ENCODE results near the gene UBAC2. TPM values are rescaled to one million over a fixed set of nuclear protein-coding genes. Genes with fewer than 3 reads are reported as not detected.

The UBAC2 gene
- total RNA-seq, 1 donor from 2014 or later: 87.7 TPM

DNA sequence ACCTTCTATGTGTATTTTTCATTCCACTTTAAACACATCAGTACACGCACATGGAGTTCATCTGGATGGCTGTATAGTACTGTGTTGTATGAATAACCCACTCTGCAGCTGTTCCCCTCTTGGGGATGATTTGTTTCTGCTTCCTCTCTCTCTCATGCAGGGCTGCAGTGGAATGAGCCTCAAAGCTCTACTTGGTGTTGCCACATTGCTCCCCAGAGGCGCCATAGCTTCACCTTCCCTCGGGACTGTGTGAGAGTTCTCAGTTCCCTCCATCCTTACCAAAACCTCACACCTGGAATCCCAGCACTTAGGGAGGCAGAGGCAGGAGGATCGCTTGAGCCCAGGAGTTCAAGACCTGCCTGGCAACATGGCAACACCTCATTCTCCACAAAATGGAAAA lies 134.9 kb downstream of the UBAC2 start:
- H3K9ac ChIP-seq: no peak overlapping the region
- no peak for DNase-seq (ENCODE audit: low spot score)
- Mint-ChIP-seq H3K4me3 (no peak overlapping the region), H3K9me3 (no peaks in the 10 kb centered on the region), H3K27me3 (ENCODE audit: insufficient read depth, low read depth) (peaks cover 4% of the 10 kb centered on the region), H3K4me1 (peaks cover 3% of the 10 kb centered on the region), H3K36me3 (peaks cover under 1% of the 10 kb centered on the region), H3K27ac (no peak overlapping the region)
- H3K27ac ChIP-seq: no peak overlapping the region
- no peak overlapping the region for H3K4me3 ChIP-seq
- H3K36me3 ChIP-seq: peaks cover under 1% of the 10 kb centered on the region
- H4K20me1 ChIP-seq (ENCODE audit: low read depth): no peaks in the 10 kb centered on the region
- H3K79me2 ChIP-seq (ENCODE audit: low read depth): no peaks in the 10 kb centered on the region
- no peak overlapping the region for H3K4me2 ChIP-seq
- TF ChIP-seq, protein P1, sequence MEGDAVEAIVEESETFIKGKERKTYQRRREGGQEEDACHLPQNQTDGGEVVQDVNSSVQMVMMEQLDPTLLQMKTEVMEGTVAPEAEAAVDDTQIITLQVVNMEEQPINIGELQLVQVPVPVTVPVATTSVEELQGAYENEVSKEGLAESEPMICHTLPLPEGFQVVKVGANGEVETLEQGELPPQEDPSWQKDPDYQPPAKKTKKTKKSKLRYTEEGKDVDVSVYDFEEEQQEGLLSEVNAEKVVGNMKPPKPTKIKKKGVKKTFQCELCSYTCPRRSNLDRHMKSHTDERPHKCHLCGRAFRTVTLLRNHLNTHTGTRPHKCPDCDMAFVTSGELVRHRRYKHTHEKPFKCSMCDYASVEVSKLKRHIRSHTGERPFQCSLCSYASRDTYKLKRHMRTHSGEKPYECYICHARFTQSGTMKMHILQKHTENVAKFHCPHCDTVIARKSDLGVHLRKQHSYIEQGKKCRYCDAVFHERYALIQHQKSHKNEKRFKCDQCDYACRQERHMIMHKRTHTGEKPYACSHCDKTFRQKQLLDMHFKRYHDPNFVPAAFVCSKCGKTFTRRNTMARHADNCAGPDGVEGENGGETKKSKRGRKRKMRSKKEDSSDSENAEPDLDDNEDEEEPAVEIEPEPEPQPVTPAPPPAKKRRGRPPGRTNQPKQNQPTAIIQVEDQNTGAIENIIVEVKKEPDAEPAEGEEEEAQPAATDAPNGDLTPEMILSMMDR (IDR thresholded peaks at IDR 0.05): no peak
- TF ChIP-seq EZH2 (IDR thresholded peaks at IDR 0.05): no peak
- no peak for TF ChIP-seq EZH2phosphoT487 (IDR thresholded peaks at IDR 0.05)
- no peaks in the 10 kb centered on the region for H3K4me1 ChIP-seq
- no peaks in the 10 kb centered on the region for H3F3A ChIP-seq (ENCODE audit: low read depth)
- H3K9me3 ChIP-seq (ENCODE audit: low read depth): no peaks in the 10 kb centered on the region
- no peaks in the 10 kb centered on the region for H3K27me3 ChIP-seq
- no peak overlapping the region for H2AFZ ChIP-seq (replicated peaks)

DNA sequence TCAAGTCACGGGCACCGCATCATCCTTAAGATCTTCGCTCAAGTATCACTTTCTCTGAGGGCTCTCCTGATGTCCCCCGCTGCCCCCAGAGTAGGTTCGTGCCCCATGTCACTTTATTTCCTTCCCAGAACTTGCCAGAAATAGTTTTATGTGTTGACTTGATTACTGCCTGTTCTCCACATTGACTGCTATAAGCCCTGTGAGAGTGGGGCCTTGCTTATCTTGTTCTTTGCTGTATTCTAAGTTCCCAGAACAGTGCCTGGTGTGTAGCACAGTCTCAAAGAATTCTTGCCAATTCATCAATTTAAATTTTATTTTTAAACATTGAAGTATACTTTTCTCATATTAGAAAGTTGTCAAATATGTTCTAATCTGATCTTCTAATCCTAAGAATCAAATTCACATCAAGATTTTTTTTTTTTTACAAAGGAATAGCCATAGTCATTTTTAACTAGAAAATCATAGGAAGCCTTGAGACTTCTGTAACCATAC lies 138.6 kb downstream of the UBAC2 start:
- no peaks in the 10 kb centered on the region for H3K9me3 Mint-ChIP-seq
- H3K27ac Mint-ChIP-seq: no peak overlapping the region
- Histone ChIP-seq H3F3A (ENCODE audit: low read depth) (no peaks in the 10 kb centered on the region), H2AFZ (replicated peaks) (no peak overlapping the region), H3K27me3 (no peaks in the 10 kb centered on the region), H3K4me3 (no peak overlapping the region), H3K9me3 (ENCODE audit: low read depth) (no peaks in the 10 kb centered on the region), H4K20me1 (ENCODE audit: low read depth) (no peaks in the 10 kb centered on the region), H3K9ac (no peak overlapping the region), H3K4me2 (no peak overlapping the region), H3K4me1 (no peaks in the 10 kb centered on the region), H3K79me2 (ENCODE audit: low read depth) (no peaks in the 10 kb centered on the region), H3K36me3 (peaks cover 3% of the 10 kb centered on the region), H3K27ac (no peak overlapping the region)
- DNase-seq (ENCODE audit: low spot score): no peak
- peaks cover 11% of the 10 kb centered on the region for H3K36me3 Mint-ChIP-seq
- no peak overlapping the region for H3K4me3 Mint-ChIP-seq
- no peaks in the 10 kb centered on the region for H3K27me3 Mint-ChIP-seq (ENCODE audit: insufficient read depth, low read depth)
- no peaks in the 10 kb centered on the region for H3K4me1 Mint-ChIP-seq
- TF ChIP-seq EZH2phosphoT487 (IDR thresholded peaks at IDR 0.05): no peak
- TF ChIP-seq, protein P1 (IDR thresholded peaks at IDR 0.05): no peak
- no peak for TF ChIP-seq EZH2 (IDR thresholded peaks at IDR 0.05)

DNA sequence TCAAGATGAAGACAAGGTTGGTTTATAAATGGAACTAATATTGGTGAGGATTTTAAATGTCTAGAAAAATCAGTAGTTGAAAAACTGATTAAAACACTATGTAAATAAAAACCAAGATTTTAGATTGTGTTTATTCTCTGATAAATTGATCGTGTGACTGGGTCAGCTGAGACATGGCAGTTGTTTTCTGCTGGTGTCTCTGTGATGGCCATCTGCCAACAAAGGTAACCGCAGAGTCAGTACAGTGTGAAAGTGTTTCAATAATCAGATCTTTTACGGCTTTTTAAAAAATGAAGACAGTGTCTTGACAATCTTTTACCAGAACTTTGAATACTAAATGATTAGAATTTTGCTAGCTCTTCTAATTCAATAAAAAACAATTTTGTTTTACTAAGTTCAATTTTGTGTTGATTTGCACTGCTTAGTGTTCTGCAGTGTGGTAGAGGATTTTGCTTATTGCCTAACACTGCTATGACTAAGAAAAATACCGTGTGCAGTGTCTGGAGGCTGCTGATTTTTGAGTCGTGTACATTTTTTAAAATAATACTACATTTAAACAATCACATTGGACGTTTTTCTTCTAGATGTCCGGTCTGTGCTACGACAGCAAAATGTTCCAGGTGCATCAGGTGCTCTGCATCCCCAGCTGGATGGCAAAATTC lies 139.2 kb downstream of the UBAC2 start:
- no peak for DNase-seq (ENCODE audit: low spot score)
- Mint-ChIP-seq H3K9me3 (no peaks in the 10 kb centered on the region), H3K36me3 (peaks cover 13% of the 10 kb centered on the region), H3K4me3 (no peak overlapping the region), H3K27ac (no peak overlapping the region), H3K4me1 (no peaks in the 10 kb centered on the region), H3K27me3 (ENCODE audit: insufficient read depth, low read depth) (no peaks in the 10 kb centered on the region)
- Histone ChIP-seq H3K9ac (no peak overlapping the region), H3K9me3 (ENCODE audit: low read depth) (no peaks in the 10 kb centered on the region), H3K36me3 (peaks cover 3% of the 10 kb centered on the region), H3K79me2 (ENCODE audit: low read depth) (no peaks in the 10 kb centered on the region), H3K4me2 (no peak overlapping the region), H3K4me3 (no peak overlapping the region), H4K20me1 (ENCODE audit: low read depth) (no peaks in the 10 kb centered on the region), H3K27ac (no peak overlapping the region), H2AFZ (replicated peaks) (no peak overlapping the region), H3K27me3 (no peaks in the 10 kb centered on the region), H3K4me1 (no peaks in the 10 kb centered on the region), H3F3A (ENCODE audit: low read depth) (no peaks in the 10 kb centered on the region)
- TF ChIP-seq EZH2 (IDR thresholded peaks at IDR 0.05) (no peak), EZH2phosphoT487 (IDR thresholded peaks at IDR 0.05) (no peak)
- TF ChIP-seq, protein P1 (IDR thresholded peaks at IDR 0.05): no peak

Data from neural progenitor cell (in vitro differentiated cells).